ENCODE measurements around the gene IL12B.

Gene IL12B

DNA sequence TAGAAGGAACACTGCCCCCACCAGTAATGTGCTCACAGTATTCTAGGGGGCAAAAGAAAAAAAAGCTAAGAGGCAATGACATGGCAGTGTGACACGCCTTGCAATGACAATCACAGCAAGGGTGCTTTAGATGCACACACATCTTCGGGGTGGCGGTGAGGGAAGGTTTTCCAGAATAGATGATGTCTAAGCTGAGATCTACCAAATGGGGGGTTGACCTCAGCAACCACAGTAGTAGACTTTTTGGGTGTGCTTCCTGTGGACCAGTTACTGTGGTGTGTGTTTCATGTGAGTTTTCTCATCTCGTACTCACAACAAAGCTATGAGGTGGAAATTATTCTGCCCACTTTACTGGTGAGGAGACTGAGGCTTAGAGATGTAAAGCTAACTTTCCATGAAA is 10.2 kb upstream of the IL12B start:
- no peak for DNase-seq (ENCODE audit: low read depth, low spot score)
- no peak overlapping the region for H3K4me3 ChIP-seq (ENCODE audit: low read depth, low read length)
- in situ Hi-C loops (cut with HindIII; ENCODE audit: low sequenced_read_pairs): no loop called here
- no peak for TF ChIP-seq CTCF (IDR thresholded peaks at IDR 0.05; ENCODE audit: low read depth, low read length)

DNA sequence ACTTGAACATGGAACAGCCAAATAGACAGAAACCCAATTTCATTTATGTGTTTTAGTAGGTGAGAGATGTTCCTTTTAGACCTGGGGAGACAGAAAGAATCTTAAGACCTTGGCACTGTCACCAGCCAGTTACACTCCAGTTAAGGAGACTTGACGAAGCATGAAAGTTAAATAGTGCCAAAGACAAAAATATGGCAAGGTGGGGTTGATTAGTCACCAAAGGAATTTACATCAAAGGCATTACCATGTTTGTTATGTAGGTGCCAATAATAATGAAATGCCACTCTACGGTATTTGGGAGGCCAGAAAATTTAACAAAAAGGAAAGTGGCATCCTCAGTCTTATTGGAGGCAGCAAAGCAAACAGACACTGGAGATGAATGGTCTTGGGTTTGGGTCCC is 9.2 kb upstream of the IL12B start:
- H3K4me3 ChIP-seq (ENCODE audit: low read depth, low read length): no peak overlapping the region
- in situ Hi-C loops (cut with HindIII; ENCODE audit: low sequenced_read_pairs): no loop called here
- no peak for DNase-seq (ENCODE audit: low read depth, low spot score)
- no peak for TF ChIP-seq CTCF (IDR thresholded peaks at IDR 0.05; ENCODE audit: low read depth, low read length)

DNA sequence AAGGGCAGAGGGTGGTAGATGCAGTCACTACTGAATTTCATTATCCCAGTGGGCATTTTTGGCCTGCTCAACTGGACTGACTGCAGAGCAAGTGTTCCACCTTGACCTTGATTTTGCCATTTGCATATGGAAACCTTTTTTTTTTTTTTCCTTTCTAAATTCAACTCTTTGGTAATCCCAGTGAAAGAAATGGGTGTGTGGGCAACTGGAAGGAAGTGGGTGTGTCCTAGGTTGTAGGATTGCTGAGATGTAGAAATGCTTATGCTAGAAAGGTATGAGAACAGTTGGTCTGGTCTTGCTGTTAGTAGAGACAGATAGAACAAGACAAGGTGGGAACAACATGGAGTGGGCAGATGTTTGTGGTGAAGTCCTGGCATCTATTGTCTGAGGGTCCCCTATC is 7.8 kb upstream of the IL12B start:
- H3K4me3 ChIP-seq (ENCODE audit: low read depth, low read length): no peak overlapping the region
- no peak for TF ChIP-seq CTCF (IDR thresholded peaks at IDR 0.05; ENCODE audit: low read depth, low read length)
- in situ Hi-C loops (cut with HindIII; ENCODE audit: low sequenced_read_pairs): no loop called here
- no peak for DNase-seq (ENCODE audit: low read depth, low spot score)

- peak; percentile 57 for DNase-seq (ENCODE audit: low read depth, low spot score)
- TF ChIP-seq CTCF (IDR thresholded peaks at IDR 0.05; ENCODE audit: low read depth, low read length): no peak
- H3K4me3 ChIP-seq (ENCODE audit: low read depth, low read length): no peak overlapping the region
- in situ Hi-C loops (cut with HindIII; ENCODE audit: low sequenced_read_pairs): no loop called here
These were observed 7.0 kb upstream of the IL12B start for GRCh38 chr5:159337016-159337955.

DNA sequence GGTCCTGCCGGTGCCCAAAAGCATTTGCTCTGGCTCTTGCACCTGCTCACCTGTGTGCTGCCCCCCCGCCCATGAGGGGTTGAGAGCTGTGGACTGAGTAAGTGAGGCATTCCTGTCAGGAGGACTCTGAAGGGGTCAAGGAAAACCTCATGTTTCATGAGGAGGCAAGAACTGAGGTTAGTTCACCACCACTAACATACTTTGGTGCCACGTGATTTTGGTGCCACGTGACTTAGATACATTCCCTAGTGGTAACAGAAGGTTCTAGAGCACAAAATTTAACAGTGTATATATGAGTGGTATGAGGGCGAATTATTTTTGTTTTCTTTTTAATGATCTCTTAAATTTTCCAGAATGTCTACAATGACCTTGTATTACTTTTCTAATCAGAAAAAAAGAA is 6.3 kb upstream of the IL12B start:
- TF ChIP-seq CTCF (IDR thresholded peaks at IDR 0.05; ENCODE audit: low read depth, low read length): no peak
- no peak for DNase-seq (ENCODE audit: low read depth, low spot score)
- H3K4me3 ChIP-seq (ENCODE audit: low read depth, low read length): no peak overlapping the region
- in situ Hi-C loops (cut with HindIII; ENCODE audit: low sequenced_read_pairs): no loop called here

DNA sequence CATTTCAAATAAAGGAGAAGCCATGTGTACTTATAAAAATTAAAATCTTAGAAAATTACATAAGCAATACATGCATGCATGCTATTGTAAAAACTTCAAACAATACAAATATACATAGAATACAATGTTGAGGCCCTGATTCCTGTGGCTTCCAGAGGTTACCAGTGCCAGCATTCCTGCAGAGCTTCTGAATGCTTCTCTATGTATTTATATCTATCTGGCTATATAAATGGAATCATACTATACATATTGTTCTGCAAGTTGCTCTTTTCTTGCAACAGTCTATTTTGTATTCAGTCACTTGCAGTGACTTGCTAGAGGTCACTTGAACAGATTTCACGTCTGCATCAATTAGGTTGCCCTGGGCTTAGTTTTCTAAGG is 3.2 kb upstream of the IL12B start:
- in situ Hi-C loops (cut with HindIII; ENCODE audit: low sequenced_read_pairs): no loop called here
- DNase-seq (ENCODE audit: low read depth, low spot score): no peak
- H3K4me3 ChIP-seq (ENCODE audit: low read depth, low read length): no peak overlapping the region
- no peak for TF ChIP-seq CTCF (IDR thresholded peaks at IDR 0.05; ENCODE audit: low read depth, low read length)

Measured in astrocyte of the spinal cord (primary cell).